Hepatocyte (in vitro differentiated cells): ENCODE results near the gene AP2S1. TPM values are rescaled to one million over a fixed set of nuclear protein-coding genes. Genes with fewer than 3 reads are reported as not detected.

Source experiments
- DNase-seq: peaks from one replicate; pipeline ENCODE4 v3.0.0-alpha.2; 2016; ENCODE audit warnings: low spot score
- H2AFZ ChIP-seq: fragments of 200-600 bp; sonication (generic); 2 replicates; pipeline ENCODE4 v1.6.0; 2016; ENCODE audit warnings: antibody characterized with exemption, mild to moderate bottlenecking
- H3K27ac ChIP-seq: fragments of 200-600 bp; sonication (generic); 2 replicates; pipeline ENCODE4 v1.5.1; 2016; ENCODE audit warnings: mild to moderate bottlenecking
- H3K27me3 ChIP-seq: fragments of 200-600 bp; sonication (generic); 2 replicates; pipeline ENCODE4 v1.6.1; 2016
- H3K36me3 ChIP-seq: fragments of 200-600 bp; sonication (generic); replicated peaks from 2 replicates; pipeline ENCODE4 v1.5.1; 2016; ENCODE audit warnings: low read depth; ENCODE audit not compliant: insufficient read depth
- H3K4me1 ChIP-seq: fragments of 200-600 bp; sonication (generic); 2 replicates; pipeline ENCODE4 v1.5.1; 2016; ENCODE audit warnings: mild to moderate bottlenecking, moderate library complexity; ENCODE audit not compliant: insufficient read depth
- H3K4me2 ChIP-seq: fragments of 200-600 bp; sonication (generic); 2 replicates; pipeline ENCODE4 v1.6.0; 2016
- H3K4me3 ChIP-seq: fragments of 200-600 bp; sonication (generic); 2 replicates; pipeline ENCODE4 v1.5.1; 2016; ENCODE audit warnings: mild to moderate bottlenecking
- H3K79me2 ChIP-seq: fragments of 200-600 bp; sonication (generic); 2 replicates; pipeline ENCODE4 v1.6.0; 2017; ENCODE audit warnings: mild to moderate bottlenecking
- H3K9me2 ChIP-seq: fragments of 200-600 bp; sonication (generic); replicated peaks from 2 replicates; pipeline ENCODE4 v1.6.0; 2017; ENCODE audit warnings: mild to moderate bottlenecking; ENCODE audit not compliant: insufficient read depth
- H3K9me3 ChIP-seq: fragments of 200-600 bp; sonication (generic); 2 replicates; pipeline ENCODE4 v1.5.1; 2016; ENCODE audit warnings: low read depth, mild to moderate bottlenecking
- H4K20me1 ChIP-seq: fragments of 200-600 bp; sonication (generic); 2 replicates; pipeline ENCODE4 v1.6.0; 2016; ENCODE audit warnings: mild to moderate bottlenecking; ENCODE audit not compliant: insufficient read depth, poor library complexity, severe bottlenecking
- EZH2 ChIP-seq: fragments of 200-600 bp; sonication (generic); IDR thresholded peaks from 2 replicates; pipeline ENCODE4 v1.6.1; 2016; ENCODE audit warnings: antibody characterized with exemption, mild to moderate bottlenecking, borderline replicate concordance
- EZH2phosphoT487 ChIP-seq: fragments of 200-600 bp; sonication (generic); IDR thresholded peaks from one replicate; pipeline ENCODE4 v1.6.1; 2018; ENCODE audit warnings: antibody characterized with exemption, mild to moderate bottlenecking, low read depth, moderate library complexity; ENCODE audit not compliant: unreplicated experiment, severe bottlenecking
- WGBS: methylation state at CpG from one replicate; pipeline ENCODE4 v1.1.6; 2016; ENCODE audit warnings: low lambda C conversion rate; ENCODE audit errors: missing lambda C conversion rate; 5-methylcytosine and 5-hydroxymethylcytosine counted together
- polyA plus RNA-seq: library from polyadenylated mRNA; unstranded; fragments of >200 nt; fragmentation: Nextera tagmentation; extraction: Ambion mirVana; gene quantifications from 2 replicates; pipeline ENCODE4 v1.2.1, GENCODE V29; 2016
- total RNA-seq: library from RNA; depleted of rRNA; stranded (reverse); fragments of >200 nt; gene quantifications from 2 replicates; pipeline ENCODE4 v1.2.3, GENCODE V29; 2014
- TF ChIP-seq, protein P1 (sequence below): fragments of 200-600 bp; sonication (generic); IDR thresholded peaks from 2 replicates; pipeline ENCODE4 v1.5.1; 2016; ENCODE audit warnings: antibody characterized with exemption, mild to moderate bottlenecking; ENCODE audit not compliant: poor library complexity

Gene AP2S1
- total and polyA plus RNA-seq, 2 experiments from 2014 or later, result 109 to 349 TPM

DNA sequence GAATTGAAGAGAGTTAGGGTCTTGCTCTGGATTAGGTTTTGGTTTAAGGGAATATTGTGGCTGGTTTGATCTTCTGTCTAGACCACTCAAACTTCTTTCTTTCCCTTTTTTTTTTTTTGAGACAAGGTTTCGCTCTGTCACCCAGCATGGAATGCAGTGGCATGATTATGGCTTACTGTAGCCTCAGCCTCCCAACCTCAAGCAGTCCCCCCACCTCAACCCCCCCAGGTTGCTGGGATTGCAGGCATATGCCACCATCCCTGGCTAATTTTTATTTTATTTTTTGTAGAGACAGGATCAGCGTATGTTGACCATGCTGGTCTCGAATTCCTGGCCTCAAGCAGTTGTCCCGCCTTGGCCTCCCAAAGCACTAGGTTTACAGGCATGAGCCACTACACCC, 31.4 kb upstream of the AP2S1 start:
- Histone ChIP-seq H3K27ac (peak overlapping the region; percentile 37), H3K9me3 (no peaks in the 10 kb centered on the region), H3K4me3 (no peak overlapping the region), H3K9me2 (no peaks in the 10 kb centered on the region), H4K20me1 (peaks cover 42% of the 10 kb centered on the region), H3K27me3 (no peaks in the 10 kb centered on the region), H3K4me1 (peaks cover 19% of the 10 kb centered on the region), H3K79me2 (peaks cover 99% of the 10 kb centered on the region), H3K36me3 (no peaks in the 10 kb centered on the region), H2AFZ (no peak overlapping the region), H3K4me2 (no peak overlapping the region)
- no peak for DNase-seq
- TF ChIP-seq EZH2 (no peak), EZH2phosphoT487 (no peak)
- TF ChIP-seq, protein P1, sequence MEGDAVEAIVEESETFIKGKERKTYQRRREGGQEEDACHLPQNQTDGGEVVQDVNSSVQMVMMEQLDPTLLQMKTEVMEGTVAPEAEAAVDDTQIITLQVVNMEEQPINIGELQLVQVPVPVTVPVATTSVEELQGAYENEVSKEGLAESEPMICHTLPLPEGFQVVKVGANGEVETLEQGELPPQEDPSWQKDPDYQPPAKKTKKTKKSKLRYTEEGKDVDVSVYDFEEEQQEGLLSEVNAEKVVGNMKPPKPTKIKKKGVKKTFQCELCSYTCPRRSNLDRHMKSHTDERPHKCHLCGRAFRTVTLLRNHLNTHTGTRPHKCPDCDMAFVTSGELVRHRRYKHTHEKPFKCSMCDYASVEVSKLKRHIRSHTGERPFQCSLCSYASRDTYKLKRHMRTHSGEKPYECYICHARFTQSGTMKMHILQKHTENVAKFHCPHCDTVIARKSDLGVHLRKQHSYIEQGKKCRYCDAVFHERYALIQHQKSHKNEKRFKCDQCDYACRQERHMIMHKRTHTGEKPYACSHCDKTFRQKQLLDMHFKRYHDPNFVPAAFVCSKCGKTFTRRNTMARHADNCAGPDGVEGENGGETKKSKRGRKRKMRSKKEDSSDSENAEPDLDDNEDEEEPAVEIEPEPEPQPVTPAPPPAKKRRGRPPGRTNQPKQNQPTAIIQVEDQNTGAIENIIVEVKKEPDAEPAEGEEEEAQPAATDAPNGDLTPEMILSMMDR, result no peak
- whole genome bisulfite sequencing, result 86% methylated on average over 4 of the region's 4 CpGs

DNA sequence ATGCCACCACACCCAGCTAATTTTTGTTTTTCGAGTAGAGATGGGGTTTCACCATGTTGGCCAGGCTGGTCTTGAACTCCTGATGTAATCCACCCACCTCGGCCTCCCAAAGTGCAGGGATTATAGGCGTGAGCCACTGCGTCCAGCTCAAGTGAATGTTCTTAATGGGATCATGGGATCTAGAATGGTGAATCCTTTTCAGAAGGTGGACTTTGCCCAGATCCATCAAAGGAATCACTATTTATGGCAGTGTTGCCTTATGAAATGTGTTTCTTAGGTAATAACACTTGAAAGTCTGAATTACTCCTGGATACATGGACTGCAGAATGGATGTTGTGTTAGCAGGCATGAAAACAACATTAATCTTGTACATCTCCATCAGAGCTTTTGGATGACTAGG, 30.4 kb upstream of the AP2S1 start:
- Histone ChIP-seq H4K20me1 (peaks cover 47% of the 10 kb centered on the region), H3K36me3 (no peaks in the 10 kb centered on the region), H3K27ac (peak overlapping the region; percentile 3), H2AFZ (no peak overlapping the region), H3K4me3 (no peak overlapping the region), H3K9me2 (no peaks in the 10 kb centered on the region), H3K4me2 (no peak overlapping the region), H3K9me3 (no peaks in the 10 kb centered on the region), H3K27me3 (no peaks in the 10 kb centered on the region), H3K79me2 (peaks cover 99% of the 10 kb centered on the region), H3K4me1 (peaks cover 19% of the 10 kb centered on the region)
- DNase-seq, result peak; percentile 47
- TF ChIP-seq, protein P1, result no peak
- no peak for TF ChIP-seq EZH2phosphoT487
- no peak for TF ChIP-seq EZH2
- 83% methylated on average over 4 of the region's 4 CpGs for WGBS

DNA sequence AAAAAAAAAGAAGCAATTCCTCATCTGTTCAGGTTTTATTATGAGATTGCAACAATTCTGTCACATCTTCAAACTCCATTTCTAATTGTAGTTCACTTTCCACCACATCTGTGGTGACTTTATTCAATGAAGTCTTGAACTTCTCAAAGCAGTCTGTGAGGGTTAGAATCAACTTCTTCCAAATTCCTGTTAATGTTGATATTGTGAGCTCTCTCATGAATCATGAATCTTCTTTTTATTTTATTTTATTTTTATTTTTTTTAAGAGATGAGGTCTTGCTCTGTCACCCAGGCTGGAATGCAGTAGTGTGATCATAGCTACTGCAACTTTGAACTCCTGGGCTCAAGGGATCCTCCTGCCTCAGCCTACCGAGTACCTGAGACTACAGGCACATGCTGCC, 29.8 kb upstream of the AP2S1 start:
- peaks cover 99% of the 10 kb centered on the region for H3K79me2 ChIP-seq
- peaks cover 41% of the 10 kb centered on the region for H4K20me1 ChIP-seq
- no peak for TF ChIP-seq EZH2phosphoT487
- TF ChIP-seq, protein P1, result no peak
- TF ChIP-seq EZH2, result no peak
- H3K4me3 ChIP-seq, result no peak overlapping the region
- H3K36me3 ChIP-seq, result no peaks in the 10 kb centered on the region
- no peak overlapping the region for H2AFZ ChIP-seq
- H3K4me2 ChIP-seq, result no peak overlapping the region
- H3K9me3 ChIP-seq, result no peaks in the 10 kb centered on the region
- WGBS, result 96% methylated on average over 1 of the region's 1 CpG
- H3K27ac ChIP-seq, result no peak overlapping the region
- no peaks in the 10 kb centered on the region for H3K27me3 ChIP-seq
- peaks cover 13% of the 10 kb centered on the region for H3K4me1 ChIP-seq
- no peaks in the 10 kb centered on the region for H3K9me2 ChIP-seq
- DNase-seq, result no peak
